Measurements from ENCODE around the gene MS4A14. TPM values are rescaled to one million over a fixed set of nuclear protein-coding genes. Genes with fewer than 3 reads are reported as not detected.

The MS4A14 gene
- total and polyA plus RNA-seq, 9 of the 15 experiments (the other 6 are each of a cell fraction or from before 2014, with no cell fraction given): not detected

DNA sequence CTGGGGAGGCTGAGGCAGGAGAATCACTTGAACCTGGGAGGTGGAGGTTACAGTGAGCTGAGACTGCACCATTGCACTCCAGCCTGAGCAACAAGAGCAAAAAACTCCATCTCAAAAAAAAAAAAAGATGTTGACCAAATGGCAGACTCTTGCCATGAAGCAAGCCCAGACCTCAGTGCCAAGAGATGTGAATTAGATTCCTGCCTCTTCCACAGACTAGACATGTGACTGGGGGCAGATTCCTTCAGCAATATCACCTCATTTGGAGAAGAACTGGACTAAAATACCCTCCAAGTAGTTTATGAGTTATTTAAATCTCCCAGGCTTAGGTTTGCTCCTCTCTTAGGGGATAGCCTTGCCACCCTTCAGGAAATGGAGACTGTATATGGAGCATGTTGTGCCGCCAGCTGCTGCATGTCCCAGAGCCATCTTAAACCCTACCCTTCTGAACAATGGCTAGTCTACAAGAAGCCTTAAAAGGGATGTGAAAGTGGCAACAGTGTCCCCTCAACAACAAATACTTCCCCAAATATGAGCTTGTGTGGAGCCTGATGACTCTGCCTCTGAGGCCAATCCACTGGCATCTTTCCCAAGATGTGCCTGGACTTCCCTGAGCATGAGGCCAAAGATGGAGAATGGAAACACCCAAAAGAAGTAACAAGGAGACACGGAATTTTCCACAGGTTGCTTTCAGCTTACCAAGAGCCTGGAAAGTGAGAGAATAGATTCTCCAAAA, 18.7 kb upstream of the MS4A14 start:
- H3K79me2 ChIP-seq (ENCODE audit: control insufficient read depth, insufficient read depth, low read length): no peaks in the 10 kb centered on the region
- intact Hi-C loops (cut with micrococcal nuclease): no loop called here

DNA sequence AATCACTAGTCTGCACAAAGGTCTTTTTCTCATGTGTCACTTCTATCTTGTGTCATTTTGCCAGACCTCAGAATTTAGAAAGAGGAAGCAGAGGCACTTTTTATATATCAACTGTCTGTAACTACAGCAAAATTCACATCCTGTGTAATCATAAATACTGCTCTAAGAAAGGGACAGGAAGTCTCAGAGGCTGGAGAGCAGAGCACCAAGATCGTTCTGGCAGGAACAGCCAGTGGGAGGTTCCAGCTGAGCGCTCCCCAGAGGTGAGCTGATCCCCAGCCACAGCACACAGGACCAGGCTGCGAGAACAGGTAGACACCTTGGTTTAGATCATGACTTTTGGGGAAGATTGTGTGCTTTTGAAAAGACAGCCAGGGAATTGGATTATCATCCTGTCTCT, 17.9 kb upstream of the MS4A14 start, which contains the start of gene MS4A7:
Gene MS4A7 (plus strand): TSS at position 179 of the 400 bp plus-strand sequence. CDS start 4,610 bp downstream, outside the sequence.
- DNase-seq (ENCODE audit: extremely low read depth in 1 of 4, low spot score in 3 of 4): no peak
- Histone ChIP-seq H3K27ac (ENCODE audit: extremely low read depth, low read depth, low read length) (no peak within 1 kb of the TSS), H4K20me1 (replicated peaks; ENCODE audit: control insufficient read depth, insufficient read depth, low read length) (no peaks in the 10 kb centered on the region), H3K4me2 (ENCODE audit: insufficient read depth, low read length) (no peak within 1 kb of the TSS), H3K9me3 (replicated peaks; ENCODE audit: control insufficient read depth, insufficient read depth, low read depth, low read length) (no peaks in the 10 kb centered on the region), H2AFZ (ENCODE audit: low read depth, low read length) (no peak within 1 kb of the TSS), H3K27me3 (ENCODE audit: control insufficient read depth in 2 of 2, insufficient read depth in 2 of 2, low read length in 2 of 2) (peaks cover 0 to 5% of the 10 kb centered on the region in 2 experiments; a peak in 4 of 5 replicates), H3K36me3 (ENCODE audit: control insufficient read depth, insufficient read depth, low read length) (no peaks in the 10 kb centered on the region), H3K4me3 (no peak within 1 kb of the TSS), H3K9ac (ENCODE audit: insufficient read depth in 1 of 2, low read depth in 2 of 2, low read length in 2 of 2) (no peak within 1 kb of the TSS), H3K4me1 (replicated peaks in 1 of 2; ENCODE audit: control insufficient read depth in 2 of 2, insufficient read depth in 2 of 2, low read length in 2 of 2) (no peaks in the 10 kb centered on the region), H3K9me1 (ENCODE audit: control insufficient read depth, insufficient read depth, low read length) (no peaks in the 10 kb centered on the region), H3K79me2 (ENCODE audit: control insufficient read depth, insufficient read depth, low read length) (no peaks in the 10 kb centered on the region)
- POLR2A ChIA-PET: interaction anchor here (0.6 kb wide), 1 partner anchor 1726 kb away, joined by 3 read pairs; no protein-coding TSS in a partner anchor
- intact Hi-C loops (cut with micrococcal nuclease): no loop called here
- in situ Hi-C loops (cut with MboI): no loop called here
- WGBS (ENCODE audit: insufficient coverage, low coverage, missing lambda C conversion rate): 0% methylated on average over 3 of the region's 3 CpGs
- no peak for ATAC-seq
- CTCF ChIA-PET (ENCODE audit: low intra/inter-chr PET ratio): no interaction called here
- no TSS peak for BruUV-seq (replicated peaks)
- no peak for FAIRE-seq
- no peak for TF ChIP-seq HNRNPH1 (optimal IDR thresholded peaks at IDR 0.05; ENCODE audit: low read depth, low read length)
- no peak for TF ChIP-seq ZNF589 (CRISPR knock-in tag; IDR thresholded peaks at IDR 0.05; ENCODE audit: low read depth)
- TF ChIP-seq ZNF316 (IDR thresholded peaks at IDR 0.05): no peak
- TF ChIP-seq NCOA2 (IDR thresholded peaks at IDR 0.05; ENCODE audit: partially characterized antibody in 2 of 2): no peak
- no peak for TF ChIP-seq ZFPM2 (CRISPR knock-in tag; IDR thresholded peaks at IDR 0.05)
- TF ChIP-seq, protein P1, sequence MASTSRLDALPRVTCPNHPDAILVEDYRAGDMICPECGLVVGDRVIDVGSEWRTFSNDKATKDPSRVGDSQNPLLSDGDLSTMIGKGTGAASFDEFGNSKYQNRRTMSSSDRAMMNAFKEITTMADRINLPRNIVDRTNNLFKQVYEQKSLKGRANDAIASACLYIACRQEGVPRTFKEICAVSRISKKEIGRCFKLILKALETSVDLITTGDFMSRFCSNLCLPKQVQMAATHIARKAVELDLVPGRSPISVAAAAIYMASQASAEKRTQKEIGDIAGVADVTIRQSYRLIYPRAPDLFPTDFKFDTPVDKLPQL (IDR thresholded peaks at IDR 0.05; ENCODE audit: extremely low read depth, insufficient read length): no peak
- no peak for TF ChIP-seq NFYB (IDR thresholded peaks at IDR 0.05; ENCODE audit: extremely low read depth, insufficient read length)
- no peak for TF ChIP-seq ZNF197 (CRISPR knock-in tag; IDR thresholded peaks at IDR 0.05; ENCODE audit: low read depth)
- no peak for TF ChIP-seq CREB1 (IDR thresholded peaks at IDR 0.05)
- TF ChIP-seq CREB1 (CRISPR knock-in tag; IDR thresholded peaks at IDR 0.05): no peak
- no peak for TF ChIP-seq MYBL2 (IDR thresholded peaks at IDR 0.05; ENCODE audit: low read depth)
- TF ChIP-seq MYBL2 (CRISPR knock-in tag; IDR thresholded peaks at IDR 0.05; ENCODE audit: borderline replicate concordance): no peak
- TF ChIP-seq ZKSCAN3 (CRISPR knock-in tag; IDR thresholded peaks at IDR 0.05): no peak
- no peak for TF ChIP-seq EGR1 (conservative IDR thresholded peaks at IDR 0.05)
- no peak for TF ChIP-seq TCF7 (IDR thresholded peaks at IDR 0.05; ENCODE audit: borderline replicate concordance)

More for the DNA sequence above, 18.7 kb upstream of the MS4A14 start:
- POLR2A ChIA-PET: no interaction called here
- in situ Hi-C loops (cut with MboI): no loop called here
- H3K36me3 ChIP-seq (ENCODE audit: control insufficient read depth, insufficient read depth, low read length): no peaks in the 10 kb centered on the region
- H3K4me2 ChIP-seq (ENCODE audit: insufficient read depth, low read length): no peak overlapping the region
- no peak for TF ChIP-seq TEAD1 (CRISPR knock-in tag; IDR thresholded peaks at IDR 0.05)
- no peak for TF ChIP-seq ATF1 (CRISPR knock-in tag; IDR thresholded peaks at IDR 0.05)
- TF ChIP-seq ATF1 (tag; IDR thresholded peaks at IDR 0.05): no peak
- no peaks in the 10 kb centered on the region for H3K9me1 ChIP-seq (ENCODE audit: control insufficient read depth, insufficient read depth, low read length)
- FAIRE-seq: no peak
- no peaks in the 10 kb centered on the region for H3K9me3 ChIP-seq (replicated peaks; ENCODE audit: control insufficient read depth, insufficient read depth, low read depth, low read length)
- H3K4me3 ChIP-seq: no peak overlapping the region
- no peaks in the 10 kb centered on the region for H3K4me1 ChIP-seq (replicated peaks in 1 of 2; ENCODE audit: control insufficient read depth in 2 of 2, insufficient read depth in 2 of 2, low read length in 2 of 2)
- WGBS (ENCODE audit: insufficient coverage, low coverage, missing lambda C conversion rate): 6% methylated on average over 2 of the region's 2 CpGs
- no TSS peak for BruUV-seq (replicated peaks)
- no peak for ATAC-seq
- CTCF ChIA-PET (ENCODE audit: low intra/inter-chr PET ratio): no interaction called here
- H3K27ac ChIP-seq (ENCODE audit: extremely low read depth, low read depth, low read length): no peak overlapping the region
- no peak for DNase-seq (ENCODE audit: extremely low read depth in 1 of 4, low spot score in 3 of 4)
- no peak overlapping the region for H2AFZ ChIP-seq (ENCODE audit: low read depth, low read length)
- H3K27me3 ChIP-seq (ENCODE audit: control insufficient read depth in 2 of 2, insufficient read depth in 2 of 2, low read length in 2 of 2): peaks cover 0 to 5% of the 10 kb centered on the region in 2 experiments; a peak in 4 of 5 replicates
- H4K20me1 ChIP-seq (replicated peaks; ENCODE audit: control insufficient read depth, insufficient read depth, low read length): no peaks in the 10 kb centered on the region
- H3K9ac ChIP-seq (ENCODE audit: insufficient read depth in 1 of 2, low read depth in 2 of 2, low read length in 2 of 2): no peak overlapping the region

Measured in K562 (cell line).